SK-N-SH treated with all-trans-retinoic acid at 6 μM for 48 hours (cell line): Measurements from ENCODE around the gene GPR85.

Experiments used
- ATAC-seq: fragments of 200-7000 bp; cut with Tn5 transposase; 3 replicates; pipeline ENCODE4 v1.9.1; 2020; ENCODE audit warnings: mild to moderate bottlenecking, moderate library complexity
- BACH2 ChIP-seq: fragments of 250-450 bp; sonication (Bioruptor Pico); IDR thresholded peaks from 2 replicates; pipeline ENCODE4 v1.9.0; 2021; ENCODE audit warnings: mild to moderate bottlenecking, borderline replicate concordance
- ESRRG ChIP-seq: fragments of 250-450 bp; sonication (Bioruptor Pico); IDR thresholded peaks from 2 replicates; pipeline ENCODE4 v1.6.1; 2021; ENCODE audit warnings: mild to moderate bottlenecking
- GLIS3 ChIP-seq: fragments of 250-450 bp; sonication (Bioruptor Pico); IDR thresholded peaks from 2 replicates; pipeline ENCODE4 v1.5.0; 2020; ENCODE audit warnings: mild to moderate bottlenecking, moderate library complexity
- OSR1 ChIP-seq: fragments of 250-450 bp; sonication (Bioruptor Pico); IDR thresholded peaks from 2 replicates; pipeline ENCODE4 v1.8.0; 2022; ENCODE audit warnings: moderate library complexity, mild to moderate bottlenecking, inconsistent platforms
- PPARA ChIP-seq: fragments of 250-450 bp; sonication (Bioruptor Pico); IDR thresholded peaks from 2 replicates; pipeline ENCODE4 v1.5.0; 2020; ENCODE audit warnings: mild to moderate bottlenecking, borderline replicate concordance
- TOX ChIP-seq: fragments of 250-450 bp; sonication (Bioruptor Pico); IDR thresholded peaks from 2 replicates; pipeline ENCODE4 v1.8.0; 2021; ENCODE audit warnings: mild to moderate bottlenecking, moderate library complexity, borderline replicate concordance
- ZFP3 ChIP-seq: fragments of 250-450 bp; sonication (Bioruptor Pico); IDR thresholded peaks from 2 replicates; pipeline ENCODE4 v1.5.0; 2020; ENCODE audit warnings: mild to moderate bottlenecking, moderate library complexity
- ZFP30 ChIP-seq: fragments of 450-650 bp; formaldehyde crosslinking; IDR thresholded peaks from 2 replicates; pipeline ENCODE4 v1.5.0; 2022; ENCODE audit warnings: mild to moderate bottlenecking, moderate library complexity
- ZNF565 ChIP-seq: fragments of 450-650 bp; formaldehyde crosslinking; conservative IDR thresholded peaks from 2 replicates; pipeline ENCODE4 v1.5.0; 2020; ENCODE audit warnings: low read depth, mild to moderate bottlenecking, moderate library complexity
- ZNF8 ChIP-seq: fragments of 450-650 bp; formaldehyde crosslinking; IDR thresholded peaks from 2 replicates; pipeline ENCODE4 v1.5.0; 2020; ENCODE audit warnings: mild to moderate bottlenecking, moderate library complexity
- TF ChIP-seq, protein P1 (sequence below): fragments of 250-450 bp; sonication (Bioruptor Pico); IDR thresholded peaks from 2 replicates; pipeline ENCODE4 v1.8.0; 2020; ENCODE audit warnings: mild to moderate bottlenecking, moderate library complexity, borderline replicate concordance
- TF ChIP-seq, protein P2 (sequence below): fragments of 250-450 bp; sonication (Bioruptor Pico); IDR thresholded peaks from 2 replicates; pipeline ENCODE4 v1.8.0; 2021; ENCODE audit warnings: low read depth, mild to moderate bottlenecking, moderate library complexity, borderline replicate concordance
- TF ChIP-seq, protein P3 (sequence below): fragments of 250-450 bp; sonication (Bioruptor Pico); IDR thresholded peaks from 2 replicates; pipeline ENCODE4 v1.5.0; 2020; ENCODE audit warnings: mild to moderate bottlenecking, moderate library complexity
- TF ChIP-seq, protein P4 (sequence below): fragments of 250-450 bp; sonication (Bioruptor Pico); IDR thresholded peaks from 2 replicates; pipeline ENCODE4 v1.5.1; 2020; ENCODE audit warnings: low read depth, mild to moderate bottlenecking, moderate library complexity
- TF ChIP-seq, protein P5 (sequence below): fragments of 250-450 bp; sonication (Bioruptor Pico); IDR thresholded peaks from 2 replicates; pipeline ENCODE4 v1.5.1; 2021; ENCODE audit warnings: mild to moderate bottlenecking, moderate library complexity

GPR85 gene, protein sequence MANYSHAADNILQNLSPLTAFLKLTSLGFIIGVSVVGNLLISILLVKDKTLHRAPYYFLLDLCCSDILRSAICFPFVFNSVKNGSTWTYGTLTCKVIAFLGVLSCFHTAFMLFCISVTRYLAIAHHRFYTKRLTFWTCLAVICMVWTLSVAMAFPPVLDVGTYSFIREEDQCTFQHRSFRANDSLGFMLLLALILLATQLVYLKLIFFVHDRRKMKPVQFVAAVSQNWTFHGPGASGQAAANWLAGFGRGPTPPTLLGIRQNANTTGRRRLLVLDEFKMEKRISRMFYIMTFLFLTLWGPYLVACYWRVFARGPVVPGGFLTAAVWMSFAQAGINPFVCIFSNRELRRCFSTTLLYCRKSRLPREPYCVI

DNA sequence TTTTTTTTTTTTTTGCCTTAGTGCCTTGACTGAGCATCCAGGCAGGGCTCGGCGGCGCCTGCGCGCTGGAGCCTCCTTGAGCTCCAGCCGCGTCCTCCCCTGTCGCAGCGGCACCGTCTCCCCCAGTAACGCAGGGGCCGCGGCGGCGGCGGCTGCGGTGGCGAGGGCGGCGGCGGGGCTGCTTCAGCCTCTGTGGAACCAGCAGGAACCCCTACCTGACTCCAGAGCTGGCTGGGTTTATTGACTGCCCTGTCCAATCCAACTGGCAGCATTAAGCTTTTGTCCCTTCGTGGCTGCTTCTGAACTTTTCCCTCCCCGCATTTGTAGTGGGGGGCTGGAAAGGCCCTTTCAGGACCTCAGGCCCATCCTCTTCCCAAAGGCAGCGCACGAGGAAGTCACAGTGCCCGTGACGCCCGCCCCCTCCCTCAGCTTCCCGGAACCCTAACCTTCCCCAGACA lies at the start of gene GPR85:
Gene GPR85 (minus strand): TSS at position 397 of the 458 bp plus-strand sequence. CDS start 2,106 bp downstream, outside the sequence.
- TF ChIP-seq, protein P1, sequence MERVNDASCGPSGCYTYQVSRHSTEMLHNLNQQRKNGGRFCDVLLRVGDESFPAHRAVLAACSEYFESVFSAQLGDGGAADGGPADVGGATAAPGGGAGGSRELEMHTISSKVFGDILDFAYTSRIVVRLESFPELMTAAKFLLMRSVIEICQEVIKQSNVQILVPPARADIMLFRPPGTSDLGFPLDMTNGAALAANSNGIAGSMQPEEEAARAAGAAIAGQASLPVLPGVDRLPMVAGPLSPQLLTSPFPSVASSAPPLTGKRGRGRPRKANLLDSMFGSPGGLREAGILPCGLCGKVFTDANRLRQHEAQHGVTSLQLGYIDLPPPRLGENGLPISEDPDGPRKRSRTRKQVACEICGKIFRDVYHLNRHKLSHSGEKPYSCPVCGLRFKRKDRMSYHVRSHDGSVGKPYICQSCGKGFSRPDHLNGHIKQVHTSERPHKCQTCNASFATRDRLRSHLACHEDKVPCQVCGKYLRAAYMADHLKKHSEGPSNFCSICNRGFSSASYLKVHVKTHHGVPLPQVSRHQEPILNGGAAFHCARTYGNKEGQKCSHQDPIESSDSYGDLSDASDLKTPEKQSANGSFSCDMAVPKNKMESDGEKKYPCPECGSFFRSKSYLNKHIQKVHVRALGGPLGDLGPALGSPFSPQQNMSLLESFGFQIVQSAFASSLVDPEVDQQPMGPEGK (CRISPR knock-in tag) = peak; percentile 92
- TF ChIP-seq, protein P2, sequence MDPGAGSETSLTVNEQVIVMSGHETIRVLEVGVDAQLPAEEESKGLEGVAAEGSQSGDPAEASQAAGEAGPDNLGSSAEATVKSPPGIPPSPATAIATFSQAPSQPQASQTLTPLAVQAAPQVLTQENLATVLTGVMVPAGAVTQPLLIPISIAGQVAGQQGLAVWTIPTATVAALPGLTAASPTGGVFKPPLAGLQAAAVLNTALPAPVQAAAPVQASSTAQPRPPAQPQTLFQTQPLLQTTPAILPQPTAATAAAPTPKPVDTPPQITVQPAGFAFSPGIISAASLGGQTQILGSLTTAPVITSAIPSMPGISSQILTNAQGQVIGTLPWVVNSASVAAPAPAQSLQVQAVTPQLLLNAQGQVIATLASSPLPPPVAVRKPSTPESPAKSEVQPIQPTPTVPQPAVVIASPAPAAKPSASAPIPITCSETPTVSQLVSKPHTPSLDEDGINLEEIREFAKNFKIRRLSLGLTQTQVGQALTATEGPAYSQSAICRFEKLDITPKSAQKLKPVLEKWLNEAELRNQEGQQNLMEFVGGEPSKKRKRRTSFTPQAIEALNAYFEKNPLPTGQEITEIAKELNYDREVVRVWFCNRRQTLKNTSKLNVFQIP (CRISPR knock-in tag) = no peak
- TF ChIP-seq, protein P3, sequence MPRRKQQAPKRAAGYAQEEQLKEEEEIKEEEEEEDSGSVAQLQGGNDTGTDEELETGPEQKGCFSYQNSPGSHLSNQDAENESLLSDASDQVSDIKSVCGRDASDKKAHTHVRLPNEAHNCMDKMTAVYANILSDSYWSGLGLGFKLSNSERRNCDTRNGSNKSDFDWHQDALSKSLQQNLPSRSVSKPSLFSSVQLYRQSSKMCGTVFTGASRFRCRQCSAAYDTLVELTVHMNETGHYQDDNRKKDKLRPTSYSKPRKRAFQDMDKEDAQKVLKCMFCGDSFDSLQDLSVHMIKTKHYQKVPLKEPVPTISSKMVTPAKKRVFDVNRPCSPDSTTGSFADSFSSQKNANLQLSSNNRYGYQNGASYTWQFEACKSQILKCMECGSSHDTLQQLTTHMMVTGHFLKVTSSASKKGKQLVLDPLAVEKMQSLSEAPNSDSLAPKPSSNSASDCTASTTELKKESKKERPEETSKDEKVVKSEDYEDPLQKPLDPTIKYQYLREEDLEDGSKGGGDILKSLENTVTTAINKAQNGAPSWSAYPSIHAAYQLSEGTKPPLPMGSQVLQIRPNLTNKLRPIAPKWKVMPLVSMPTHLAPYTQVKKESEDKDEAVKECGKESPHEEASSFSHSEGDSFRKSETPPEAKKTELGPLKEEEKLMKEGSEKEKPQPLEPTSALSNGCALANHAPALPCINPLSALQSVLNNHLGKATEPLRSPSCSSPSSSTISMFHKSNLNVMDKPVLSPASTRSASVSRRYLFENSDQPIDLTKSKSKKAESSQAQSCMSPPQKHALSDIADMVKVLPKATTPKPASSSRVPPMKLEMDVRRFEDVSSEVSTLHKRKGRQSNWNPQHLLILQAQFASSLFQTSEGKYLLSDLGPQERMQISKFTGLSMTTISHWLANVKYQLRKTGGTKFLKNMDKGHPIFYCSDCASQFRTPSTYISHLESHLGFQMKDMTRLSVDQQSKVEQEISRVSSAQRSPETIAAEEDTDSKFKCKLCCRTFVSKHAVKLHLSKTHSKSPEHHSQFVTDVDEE (CRISPR knock-in tag) = 0 out of 2 replicates have a peak, but pooled peaks have one; percentile 48
- TF ChIP-seq ESRRG (no peak), ZFP3 (CRISPR knock-in tag) (no peak), ZNF565 (no peak), ZNF8 (CRISPR knock-in tag) (no peak), OSR1 (CRISPR knock-in tag) (no peak)
- peak; percentile 88 for ATAC-seq

DNA sequence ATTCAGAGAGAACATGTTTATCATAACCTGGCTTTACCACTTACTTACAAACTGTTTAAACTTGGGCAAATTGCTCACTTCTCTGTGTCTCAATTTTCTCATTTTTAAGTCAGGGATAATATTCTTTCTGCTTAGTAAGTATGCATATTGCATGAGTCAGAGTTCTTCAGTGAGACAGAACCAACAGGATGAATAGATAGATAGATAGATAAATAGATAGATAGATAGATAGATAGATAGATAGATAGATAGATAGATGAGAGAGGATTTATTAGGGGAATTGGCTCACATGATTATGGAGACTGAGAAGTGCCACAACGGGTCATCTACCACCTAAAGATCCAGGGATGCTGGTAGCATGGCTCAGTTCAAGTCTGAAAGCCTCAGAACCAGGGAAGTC lies 47.4 kb upstream of the GPR85 start:
- no peak for ATAC-seq
- TF ChIP-seq ZFP30 (CRISPR knock-in tag) (no peak), PPARA (CRISPR knock-in tag) (no peak), GLIS3 (CRISPR knock-in tag) (no peak)
- TF ChIP-seq, protein P3 (CRISPR knock-in tag) = no peak
- TF ChIP-seq, protein P4, sequence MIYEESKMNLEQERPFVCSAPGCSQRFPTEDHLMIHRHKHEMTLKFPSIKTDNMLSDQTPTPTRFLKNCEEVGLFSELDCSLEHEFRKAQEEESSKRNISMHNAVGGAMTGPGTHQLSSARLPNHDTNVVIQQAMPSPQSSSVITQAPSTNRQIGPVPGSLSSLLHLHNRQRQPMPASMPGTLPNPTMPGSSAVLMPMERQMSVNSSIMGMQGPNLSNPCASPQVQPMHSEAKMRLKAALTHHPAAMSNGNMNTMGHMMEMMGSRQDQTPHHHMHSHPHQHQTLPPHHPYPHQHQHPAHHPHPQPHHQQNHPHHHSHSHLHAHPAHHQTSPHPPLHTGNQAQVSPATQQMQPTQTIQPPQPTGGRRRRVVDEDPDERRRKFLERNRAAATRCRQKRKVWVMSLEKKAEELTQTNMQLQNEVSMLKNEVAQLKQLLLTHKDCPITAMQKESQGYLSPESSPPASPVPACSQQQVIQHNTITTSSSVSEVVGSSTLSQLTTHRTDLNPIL = no peak

DNA sequence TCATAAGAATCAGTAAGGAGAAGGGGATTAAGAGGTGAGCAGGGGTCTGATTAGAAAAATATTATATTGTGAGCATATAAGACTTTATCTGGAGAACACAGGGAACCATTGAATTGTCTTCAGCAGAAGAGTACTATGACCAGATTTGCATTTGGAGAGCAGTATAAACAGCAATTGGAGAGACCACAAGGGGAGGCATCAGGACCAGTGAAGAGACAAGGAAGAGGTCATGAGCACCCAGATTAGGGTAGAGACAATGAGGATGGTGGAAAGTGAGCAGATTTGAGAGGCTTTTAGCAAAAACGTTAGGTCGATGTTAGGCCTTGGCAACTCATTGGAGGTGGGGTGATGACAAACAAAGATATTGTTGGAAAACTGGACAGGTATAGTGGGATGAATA lies 44.7 kb upstream of the GPR85 start:
- no peak for TF ChIP-seq BACH2 (CRISPR knock-in tag)
- no peak for TF ChIP-seq TOX (CRISPR knock-in tag)
- TF ChIP-seq, protein P2 (CRISPR knock-in tag) = no peak
- TF ChIP-seq, protein P5, sequence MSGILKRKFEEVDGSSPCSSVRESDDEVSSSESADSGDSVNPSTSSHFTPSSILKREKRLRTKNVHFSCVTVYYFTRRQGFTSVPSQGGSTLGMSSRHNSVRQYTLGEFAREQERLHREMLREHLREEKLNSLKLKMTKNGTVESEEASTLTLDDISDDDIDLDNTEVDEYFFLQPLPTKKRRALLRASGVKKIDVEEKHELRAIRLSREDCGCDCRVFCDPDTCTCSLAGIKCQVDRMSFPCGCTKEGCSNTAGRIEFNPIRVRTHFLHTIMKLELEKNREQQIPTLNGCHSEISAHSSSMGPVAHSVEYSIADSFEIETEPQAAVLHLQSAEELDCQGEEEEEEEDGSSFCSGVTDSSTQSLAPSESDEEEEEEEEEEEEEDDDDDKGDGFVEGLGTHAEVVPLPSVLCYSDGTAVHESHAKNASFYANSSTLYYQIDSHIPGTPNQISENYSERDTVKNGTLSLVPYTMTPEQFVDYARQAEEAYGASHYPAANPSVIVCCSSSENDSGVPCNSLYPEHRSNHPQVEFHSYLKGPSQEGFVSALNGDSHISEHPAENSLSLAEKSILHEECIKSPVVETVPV (CRISPR knock-in tag) = no peak
- no peak for ATAC-seq
